Prostate gland (tissue), 2 donors: Measurements from ENCODE around the gene TULP3.

Source experiments
- CTCF ChIP-seq, 4 experiments: fragments of 200-600 bp in 2 of 4; fragments of 450-650 bp in 2 of 4; sonication (generic) in 2 of 4; IDR thresholded peaks; 1 replicate in 3 of 4; 2 replicates in 1 of 4; pipeline ENCODE4 v1.5.1; 2016 to 2019; ENCODE audit warnings: antibody characterized with exemption in 4 of 4, mild to moderate bottlenecking in 2 of 4, moderate library complexity in 2 of 4
- POLR2A ChIP-seq: fragments of 450-650 bp; IDR thresholded peaks from one replicate; pipeline ENCODE4 v1.6.1; 2016; ENCODE audit warnings: antibody characterized with exemption, mild to moderate bottlenecking
- POLR2AphosphoS5 ChIP-seq: sonication (generic); formaldehyde crosslinking; IDR thresholded peaks from one replicate; pipeline ENCODE4 v1.6.1; 2017; ENCODE audit warnings: antibody characterized with exemption

DNA sequence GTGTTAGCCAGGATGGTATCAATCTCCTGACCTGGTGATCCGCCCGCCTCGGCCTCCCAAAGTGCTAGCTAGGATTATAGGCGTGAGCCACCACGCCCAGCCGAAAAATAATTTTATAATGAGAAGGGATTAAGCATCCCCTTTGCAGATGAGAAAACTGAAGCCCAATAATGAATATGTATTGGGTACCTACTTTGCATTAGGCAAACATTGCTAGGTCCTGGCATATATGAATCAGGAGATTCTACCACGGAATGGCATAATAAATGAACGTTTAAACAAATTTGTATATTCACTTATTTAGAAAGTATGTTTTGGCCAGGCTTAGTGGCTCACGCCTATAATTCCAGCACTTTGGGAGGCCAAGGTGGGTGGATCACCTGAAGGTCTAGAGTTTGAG, 32.4 kb downstream of the TULP3 start:
- TF ChIP-seq POLR2AphosphoS5 (no peak), POLR2A (no peak), CTCF (IDR thresholded peaks at IDR 0.05) (no peak)
